Loucy (cell line): ENCODE results near the gene C12orf60.

ENCODE experiments used
- CTCF ChIP-seq: fragments of 200-600 bp; sonication (generic); conservative IDR thresholded peaks from 2 replicates; pipeline ENCODE4 v1.5.1; 2014; ENCODE audit warnings: mild to moderate bottlenecking, antibody characterized with exemption, low read length
- EZH2phosphoT487 ChIP-seq: fragments of 200-600 bp; IDR thresholded peaks from 2 replicates; pipeline ENCODE4 v1.6.1; 2018; ENCODE audit warnings: antibody characterized with exemption, mild to moderate bottlenecking, moderate library complexity, borderline replicate concordance

GRCh38 chr12:14774074-14774905, 29.2 kb upstream of the C12orf60 start:
- TF ChIP-seq EZH2phosphoT487 (no peak), CTCF (no peak)
